Thyroid gland (tissue), 4 donors: ENCODE measurements around the gene SP140. TPM values are rescaled to one million over a fixed set of nuclear protein-coding genes. Genes with fewer than 3 reads are reported as not detected.

Experiments
- DNase-seq, 2 donors: peaks; one replicate each; pipeline ENCODE4 v3.0.0-alpha.2; 2019
- H3K27ac ChIP-seq, 3 donors: fragments of 200-600 bp; sonication (generic); 1 replicate in 2 of 3; 2 replicates in 1 of 3; pipeline ENCODE4 v1.5.1; 2016 to 2019; ENCODE audit warnings: mild to moderate bottlenecking in 1 of 3, moderate library complexity in 1 of 3
- H3K27me3 ChIP-seq: fragments of 200-600 bp; sonication (generic); one replicate; pipeline ENCODE4 v1.5.1; 2019
- H3K36me3 ChIP-seq, 2 donors: fragments of 200-600 bp; sonication (generic); one replicate each; pipeline ENCODE4 v1.5.1; 2016 to 2019
- H3K4me1 ChIP-seq, 2 donors: fragments of 200-600 bp; sonication (generic); one replicate each; pipeline ENCODE4 v1.5.1; 2017 to 2019
- H3K4me3 ChIP-seq, 3 donors: fragments of 200-600 bp; sonication (generic); replicated peaks in 1 of 3; 1 replicate in 2 of 3; 2 replicates in 1 of 3; pipeline ENCODE4 v1.5.1; 2016; ENCODE audit warnings: mild to moderate bottlenecking in 1 of 3
- H3K9me3 ChIP-seq: fragments of 200-600 bp; sonication (generic); one replicate; pipeline ENCODE4 v1.5.1; 2017
- POLR2A ChIP-seq, 2 donors: fragments of 450-650 bp; IDR thresholded peaks; one replicate each; pipeline ENCODE4 v1.6.1; 2017; ENCODE audit warnings: antibody characterized with exemption in 2 of 2, mild to moderate bottlenecking in 2 of 2, moderate library complexity in 1 of 2
- WGBS, 2 donors: methylation state at CpG; one replicate each; pipeline ENCODE4 v1.1.5; 2017; 5-methylcytosine and 5-hydroxymethylcytosine counted together
- intact Hi-C: fragments of 100-400 bp; cut with DNase I; formaldehyde crosslinking; loops from one replicate; pipeline ENCODE4 v1.15.1; 2023
- total RNA-seq, 4 donors: library from RNA; depleted of rRNA; stranded (reverse); fragments of >200 nt; gene quantifications; one replicate each; pipeline ENCODE4 v1.2.3, GENCODE V29; 2016
- TF ChIP-seq, protein P1 (sequence below), 6 experiments: fragments of 200-600 bp in 3 of 6; fragments of 450-650 bp in 3 of 6; sonication (generic) in 3 of 6; IDR thresholded peaks; one replicate each; pipeline ENCODE4 v1.5.1; 2016 to 2019; ENCODE audit warnings: antibody characterized with exemption in 6 of 6, mild to moderate bottlenecking in 2 of 6, inconsistent platforms in 1 of 6, moderate library complexity in 1 of 6

Gene SP140
- total RNA-seq, 4 donors from 2014 or later = 0.58 to 1.2 (median 0.95) TPM

DNA sequence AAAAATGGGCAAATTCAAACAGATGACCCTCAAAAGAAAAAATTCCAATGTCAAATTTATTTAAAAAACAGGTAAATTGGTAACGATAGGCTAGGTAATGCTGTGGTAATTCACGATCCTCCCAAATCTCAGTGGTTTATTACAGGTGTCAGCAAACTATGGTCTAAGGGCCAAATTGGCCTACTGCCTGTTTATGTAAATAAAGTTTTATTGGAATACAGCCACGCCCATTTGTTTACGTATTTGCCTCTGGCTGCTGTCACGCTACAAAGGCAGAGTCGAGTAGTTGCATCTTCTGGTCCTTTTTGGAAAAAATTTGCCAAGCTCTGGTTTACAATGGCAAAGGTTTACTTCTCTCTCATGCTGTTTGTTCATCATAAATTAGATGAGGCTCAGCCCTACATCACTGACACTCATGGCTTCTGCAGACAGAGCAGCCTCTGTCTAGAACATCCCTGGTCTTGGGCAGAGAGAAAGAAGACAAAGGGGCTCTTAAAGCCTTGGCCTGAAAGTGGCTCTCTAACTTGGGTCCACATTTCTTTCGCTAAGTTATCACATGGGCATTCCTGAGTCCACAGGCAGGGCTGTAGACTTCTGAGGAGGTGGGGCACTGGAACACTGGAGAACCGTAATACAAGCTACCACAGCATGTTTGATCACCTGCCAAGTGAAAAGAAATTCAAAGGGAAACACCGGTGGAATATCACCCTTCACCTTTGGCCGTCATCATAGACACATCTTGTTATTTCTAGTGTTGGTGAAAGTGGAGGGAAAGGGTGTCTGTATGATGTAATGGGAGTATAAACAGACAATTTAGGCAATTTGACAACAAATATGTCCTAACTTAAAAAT, 40.6 kb upstream of the SP140 start:
- H3K4me3 ChIP-seq = no peak overlapping the region
- H3K27ac ChIP-seq = no peak overlapping the region
- 68 to 70% methylated on average over 10 of the region's 10 CpGs for WGBS, 2 donors
- no peak for DNase-seq
- intact Hi-C loops = no loop called here
- no peaks in the 10 kb centered on the region for H3K27me3 ChIP-seq
- no peaks in the 10 kb centered on the region for H3K36me3 ChIP-seq
- H3K4me1 ChIP-seq = no peaks in the 10 kb centered on the region
- no peaks in the 10 kb centered on the region for H3K9me3 ChIP-seq
- no peak for TF ChIP-seq POLR2A (IDR thresholded peaks at IDR 0.05)
- TF ChIP-seq, protein P1, sequence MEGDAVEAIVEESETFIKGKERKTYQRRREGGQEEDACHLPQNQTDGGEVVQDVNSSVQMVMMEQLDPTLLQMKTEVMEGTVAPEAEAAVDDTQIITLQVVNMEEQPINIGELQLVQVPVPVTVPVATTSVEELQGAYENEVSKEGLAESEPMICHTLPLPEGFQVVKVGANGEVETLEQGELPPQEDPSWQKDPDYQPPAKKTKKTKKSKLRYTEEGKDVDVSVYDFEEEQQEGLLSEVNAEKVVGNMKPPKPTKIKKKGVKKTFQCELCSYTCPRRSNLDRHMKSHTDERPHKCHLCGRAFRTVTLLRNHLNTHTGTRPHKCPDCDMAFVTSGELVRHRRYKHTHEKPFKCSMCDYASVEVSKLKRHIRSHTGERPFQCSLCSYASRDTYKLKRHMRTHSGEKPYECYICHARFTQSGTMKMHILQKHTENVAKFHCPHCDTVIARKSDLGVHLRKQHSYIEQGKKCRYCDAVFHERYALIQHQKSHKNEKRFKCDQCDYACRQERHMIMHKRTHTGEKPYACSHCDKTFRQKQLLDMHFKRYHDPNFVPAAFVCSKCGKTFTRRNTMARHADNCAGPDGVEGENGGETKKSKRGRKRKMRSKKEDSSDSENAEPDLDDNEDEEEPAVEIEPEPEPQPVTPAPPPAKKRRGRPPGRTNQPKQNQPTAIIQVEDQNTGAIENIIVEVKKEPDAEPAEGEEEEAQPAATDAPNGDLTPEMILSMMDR (IDR thresholded peaks at IDR 0.05) = no peak

DNA sequence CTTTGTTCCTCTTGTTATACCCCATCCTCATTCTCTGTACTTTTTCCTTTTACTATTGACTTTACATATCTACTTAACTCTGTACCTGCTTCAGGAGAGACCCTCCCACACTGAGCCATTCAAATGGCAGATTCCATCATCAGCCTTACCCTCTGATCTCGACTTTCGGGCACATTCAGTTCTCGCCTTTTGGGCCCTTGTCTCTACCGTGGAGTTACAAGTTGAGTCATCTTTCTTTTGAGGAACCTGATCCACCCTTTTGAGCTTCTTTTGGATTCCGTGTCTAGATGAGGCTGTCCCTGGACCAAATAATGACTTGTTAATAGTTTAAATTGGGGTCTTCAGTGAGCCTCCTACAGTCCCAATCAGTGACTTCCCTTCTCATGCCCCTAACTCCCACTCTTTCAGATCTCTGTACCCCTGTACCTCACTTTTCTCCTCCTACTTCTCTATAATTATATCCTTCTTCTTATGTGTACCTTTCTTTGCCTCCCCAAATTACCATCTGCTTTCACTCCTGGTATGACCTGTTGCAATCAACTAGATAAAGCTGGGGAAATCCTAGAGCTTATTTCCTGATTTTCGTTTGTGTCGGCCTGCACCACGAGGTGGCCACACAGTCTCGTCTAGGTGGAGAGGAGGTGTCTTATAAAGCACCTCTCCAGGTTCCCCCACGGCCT, 23.0 kb upstream of the SP140 start:
- H3K4me1 ChIP-seq = no peaks in the 10 kb centered on the region
- peaks cover 29 to 34% of the 10 kb centered on the region in 2 donors for H3K36me3 ChIP-seq
- H3K27ac ChIP-seq = no peak overlapping the region
- TF ChIP-seq POLR2A (IDR thresholded peaks at IDR 0.05) = no peak
- TF ChIP-seq, protein P1 (IDR thresholded peaks at IDR 0.05) = no peak
- 92 to 94% methylated on average over 10 of the region's 10 CpGs for WGBS, 2 donors
- DNase-seq = no peak
- intact Hi-C loops = no loop called here
- no peaks in the 10 kb centered on the region for H3K9me3 ChIP-seq
- no peak overlapping the region for H3K4me3 ChIP-seq
- H3K27me3 ChIP-seq = no peaks in the 10 kb centered on the region

DNA sequence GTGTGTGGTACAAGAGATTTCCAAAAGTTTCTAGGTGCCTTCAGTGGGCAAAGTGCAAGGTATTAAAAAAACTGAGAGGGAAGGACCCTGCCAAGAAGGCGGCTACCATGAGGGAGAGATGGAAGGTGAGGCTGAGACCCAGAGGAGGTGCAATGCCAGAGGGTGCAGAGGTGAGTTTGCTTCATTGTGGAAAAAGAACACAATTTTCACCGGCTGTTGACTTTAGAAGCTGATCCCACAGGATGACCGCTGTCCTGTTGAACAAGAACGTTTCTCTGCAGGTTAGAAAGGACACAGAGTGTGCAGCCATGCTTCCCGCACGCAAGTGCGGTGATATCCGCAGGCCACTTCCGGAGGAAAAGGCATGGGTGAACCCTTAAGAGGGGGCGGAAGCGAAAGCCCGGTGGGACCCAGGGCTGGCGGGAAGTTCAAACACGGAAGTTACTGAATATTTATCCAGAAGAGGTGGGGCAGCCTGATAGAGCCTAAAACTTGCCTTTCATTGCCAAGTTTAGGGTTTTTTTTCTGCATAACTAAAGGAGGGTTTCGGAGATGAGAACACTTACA, 22.3 kb upstream of the SP140 start:
- no peak overlapping the region for H3K4me3 ChIP-seq
- H3K27ac ChIP-seq = no peak overlapping the region
- no peaks in the 10 kb centered on the region for H3K27me3 ChIP-seq
- no peaks in the 10 kb centered on the region for H3K9me3 ChIP-seq
- intact Hi-C loops = no loop called here
- 92 to 94% methylated on average over 15 of the region's 15 CpGs for WGBS, 2 donors
- peaks cover 34 to 36% of the 10 kb centered on the region in 2 donors for H3K36me3 ChIP-seq
- no peaks in the 10 kb centered on the region for H3K4me1 ChIP-seq
- TF ChIP-seq, protein P1 (IDR thresholded peaks at IDR 0.05) = no peak
- TF ChIP-seq POLR2A (IDR thresholded peaks at IDR 0.05) = no peak
- no peak for DNase-seq

DNA sequence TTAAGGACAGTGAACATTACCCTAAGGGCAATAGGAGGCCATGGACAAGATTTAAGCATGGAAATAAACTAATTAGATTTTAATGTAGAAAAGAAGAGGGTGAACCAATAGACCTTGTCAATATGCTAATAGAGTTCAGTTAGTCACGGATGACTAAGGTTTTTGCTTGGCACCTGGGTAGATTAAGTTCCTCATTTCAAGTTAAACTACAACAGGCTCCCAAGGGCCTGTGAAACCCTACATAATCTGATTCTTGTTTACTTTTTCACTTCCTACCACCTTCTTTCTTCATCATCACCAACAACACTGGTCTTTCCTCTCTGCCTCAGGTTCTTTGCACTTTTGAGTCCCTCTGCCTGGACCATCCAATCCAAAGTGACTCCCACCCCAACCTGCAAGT, 20.5 kb upstream of the SP140 start:
- H3K36me3 ChIP-seq = peaks cover 40 to 51% of the 10 kb centered on the region in 2 donors
- no peak overlapping the region for H3K4me3 ChIP-seq
- H3K27ac ChIP-seq = no peak overlapping the region
- intact Hi-C loops = no loop called here
- H3K9me3 ChIP-seq = no peaks in the 10 kb centered on the region
- TF ChIP-seq, protein P1 (IDR thresholded peaks at IDR 0.05) = no peak
- no peak for TF ChIP-seq POLR2A (IDR thresholded peaks at IDR 0.05)
- WGBS, 2 donors = 85 to 92% methylated on average over 1 of the region's 1 CpG
- no peaks in the 10 kb centered on the region for H3K27me3 ChIP-seq
- DNase-seq = no peak
- H3K4me1 ChIP-seq = no peaks in the 10 kb centered on the region
